DND-41 (cell line): ENCODE measurements around the gene NCK2.

Experiments used
- EZH2 ChIP-seq: IDR thresholded peaks from 3 replicates; pipeline ENCODE4 v1.6.1; 2012; ENCODE audit warnings: borderline replicate concordance, low read depth, mild to moderate bottlenecking, moderate library complexity, low read length, inconsistent platforms; ENCODE audit not compliant: severe bottlenecking
- TF ChIP-seq, protein P1 (sequence below): IDR thresholded peaks from 2 replicates; pipeline ENCODE4 v1.5.1; 2012; ENCODE audit warnings: borderline replicate concordance, low read length, moderate library complexity, mild to moderate bottlenecking; ENCODE audit not compliant: poor library complexity, severe bottlenecking; ENCODE audit errors: extremely low read depth

DNA sequence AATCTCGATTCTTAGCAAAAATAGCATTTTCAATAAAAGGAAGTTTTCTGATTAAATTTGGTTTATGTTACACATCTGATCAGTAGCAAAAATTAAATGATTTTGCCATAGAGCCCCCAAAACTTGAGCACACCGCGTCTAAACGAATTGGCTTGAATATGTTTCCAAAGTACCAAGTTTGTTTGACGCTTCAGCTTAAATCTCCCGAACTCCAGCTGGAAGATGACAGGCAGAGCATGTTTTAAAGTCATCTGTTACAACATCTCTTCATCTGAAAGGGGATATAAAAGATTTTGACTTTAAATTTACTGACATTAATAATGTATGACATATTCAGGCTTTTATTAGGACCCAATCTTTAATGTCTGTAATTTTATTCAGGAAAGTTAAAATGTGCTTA is 129.8 kb downstream of the NCK2 start:
- TF ChIP-seq, protein P1, sequence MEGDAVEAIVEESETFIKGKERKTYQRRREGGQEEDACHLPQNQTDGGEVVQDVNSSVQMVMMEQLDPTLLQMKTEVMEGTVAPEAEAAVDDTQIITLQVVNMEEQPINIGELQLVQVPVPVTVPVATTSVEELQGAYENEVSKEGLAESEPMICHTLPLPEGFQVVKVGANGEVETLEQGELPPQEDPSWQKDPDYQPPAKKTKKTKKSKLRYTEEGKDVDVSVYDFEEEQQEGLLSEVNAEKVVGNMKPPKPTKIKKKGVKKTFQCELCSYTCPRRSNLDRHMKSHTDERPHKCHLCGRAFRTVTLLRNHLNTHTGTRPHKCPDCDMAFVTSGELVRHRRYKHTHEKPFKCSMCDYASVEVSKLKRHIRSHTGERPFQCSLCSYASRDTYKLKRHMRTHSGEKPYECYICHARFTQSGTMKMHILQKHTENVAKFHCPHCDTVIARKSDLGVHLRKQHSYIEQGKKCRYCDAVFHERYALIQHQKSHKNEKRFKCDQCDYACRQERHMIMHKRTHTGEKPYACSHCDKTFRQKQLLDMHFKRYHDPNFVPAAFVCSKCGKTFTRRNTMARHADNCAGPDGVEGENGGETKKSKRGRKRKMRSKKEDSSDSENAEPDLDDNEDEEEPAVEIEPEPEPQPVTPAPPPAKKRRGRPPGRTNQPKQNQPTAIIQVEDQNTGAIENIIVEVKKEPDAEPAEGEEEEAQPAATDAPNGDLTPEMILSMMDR: no peak
- TF ChIP-seq EZH2: no peak
